HEK293T (cell line): ENCODE data around the gene ZBTB26.
"Not testable (repeated sequence)": the region's sequence is repeated elsewhere in the genome, so short reads cannot be mapped to it uniquely, and the experiment has no call there.

Source experiments
- CTCF ChIA-PET: fragments of 350-600 bp; formaldehyde crosslinking; extraction: SDS; loops from one replicate; lab custom pipeline; 2021; ENCODE audit warnings: antibody characterized with exemption, inconsistent platforms; lab: Yijun Ruan, JAX
- POLR2A ChIA-PET: fragments of 350-600 bp; formaldehyde crosslinking; extraction: SDS; loops from one replicate; lab custom pipeline; 2020; ENCODE audit warnings: antibody characterized with exemption, inconsistent platforms; lab: Yijun Ruan, JAX
- DNase-seq: peaks from one replicate; pipeline ENCODE4 v3.0.0; 2012; ENCODE audit warnings: mixed read lengths; ENCODE audit errors: extremely low spot score
- ARNT ChIP-seq: fragments of 450-650 bp; IDR thresholded peaks from 2 replicates; pipeline ENCODE4 v1.6.1; 2017; ENCODE audit warnings: mild to moderate bottlenecking
- BHLHE40 ChIP-seq: fragments of 450-650 bp; IDR thresholded peaks from 2 replicates; pipeline ENCODE4 v1.6.1; 2016; ENCODE audit warnings: mild to moderate bottlenecking, moderate library complexity, borderline replicate concordance
- CTBP1 ChIP-seq: fragments of 450-650 bp; IDR thresholded peaks from 2 replicates; pipeline ENCODE4 v1.6.1; 2016; ENCODE audit warnings: borderline replicate concordance
- ELF4 ChIP-seq: fragments of 450-650 bp; IDR thresholded peaks from 2 replicates; pipeline ENCODE4 v1.6.1; 2017; ENCODE audit warnings: antibody characterized with exemption
- FOXA1 ChIP-seq: fragments of 450-650 bp; IDR thresholded peaks from 2 replicates; pipeline ENCODE4 v1.6.1; 2016; ENCODE audit warnings: mild to moderate bottlenecking
- FOXK2 ChIP-seq: fragments of 450-650 bp; IDR thresholded peaks from 2 replicates; pipeline ENCODE4 v1.6.1; 2016; ENCODE audit warnings: mild to moderate bottlenecking
- FOXM1 ChIP-seq: fragments of 450-650 bp; IDR thresholded peaks from 2 replicates; pipeline ENCODE4 v1.6.1; 2017; ENCODE audit warnings: mild to moderate bottlenecking, borderline replicate concordance
- HDGF ChIP-seq: fragments of 450-650 bp; IDR thresholded peaks from 2 replicates; pipeline ENCODE4 v1.6.1; 2017; ENCODE audit warnings: antibody characterized with exemption, borderline replicate concordance
- L3MBTL2 ChIP-seq: fragments of 450-650 bp; conservative IDR thresholded peaks from 2 replicates; pipeline ENCODE4 v1.6.1; 2016; ENCODE audit warnings: mild to moderate bottlenecking
- LEF1 ChIP-seq: fragments of 450-650 bp; IDR thresholded peaks from 2 replicates; pipeline ENCODE4 v1.6.1; 2017; ENCODE audit warnings: mild to moderate bottlenecking, borderline replicate concordance
- NFRKB ChIP-seq: fragments of 450-650 bp; IDR thresholded peaks from 2 replicates; pipeline ENCODE4 v1.6.1; 2016; ENCODE audit warnings: mild to moderate bottlenecking, moderate library complexity
- PKNOX1 ChIP-seq: fragments of 450-650 bp; IDR thresholded peaks from 2 replicates; pipeline ENCODE4 v1.6.1; 2016
- SP1 ChIP-seq: fragments of 450-650 bp; IDR thresholded peaks from 2 replicates; pipeline ENCODE4 v1.6.1; 2017
- SUZ12 ChIP-seq: fragments of 450-650 bp; IDR thresholded peaks from 2 replicates; pipeline ENCODE4 v1.6.1; 2016; ENCODE audit warnings: mild to moderate bottlenecking
- TARDBP ChIP-seq: fragments of 450-650 bp; IDR thresholded peaks from 2 replicates; pipeline ENCODE4 v1.6.1; 2016
- ZNF384 ChIP-seq: fragments of 450-650 bp; IDR thresholded peaks from 2 replicates; pipeline ENCODE4 v1.6.1; 2016

The ZBTB26 gene

GRCh38 chr9:122900791-122901190, 30.5 kb downstream of the ZBTB26 start:
- CTCF ChIA-PET, result no interaction called here
- POLR2A ChIA-PET, result interaction anchor here (2.0 kb wide), 1 partner anchor 12 kb away, joined by 5 read pairs; the partner anchor contains the start of gene ZBTB6

GRCh38 chr9:122897969-122898368, 33.3 kb downstream of the ZBTB26 start:
- ChIA-PET CTCF (no interaction called here), POLR2A (interaction anchor here (1.3 kb wide), 1 partner anchor 42 kb away, joined by 6 read pairs; the partner anchor contains the start of gene RABGAP1)
- TF ChIP-seq PKNOX1 (no peak), CTBP1 (no peak), FOXA1 (no peak), ARNT (no peak), SP1 (no peak), TARDBP (no peak), SUZ12 (no peak), ZNF384 (no peak), HDGF (no peak)
- DNase-seq, result no peak

More at GRCh38 chr9:122900791-122901190, 30.5 kb downstream of the ZBTB26 start:
- DNase-seq, result no peak
- TF ChIP-seq FOXM1, result no peak
- TF ChIP-seq SP1, result no peak

- CTCF ChIA-PET, result no interaction called here
- POLR2A ChIA-PET, result no interaction called here
- DNase-seq, result no peak
- TF ChIP-seq L3MBTL2 (no peak), ZNF384 (no peak), PKNOX1 (no peak), FOXK2 (no peak), CTBP1 (no peak), NFRKB (no peak)
Observed at GRCh38 chr9:122888480-122888879, 42.8 kb downstream of the ZBTB26 start.

GRCh38 chr9:122883125-122883524, 48.2 kb downstream of the ZBTB26 start:
- ChIA-PET POLR2A (no interaction called here), CTCF (no interaction called here)
- no peak for DNase-seq
- no peak for TF ChIP-seq ARNT
- TF ChIP-seq TARDBP, result no peak

DNA sequence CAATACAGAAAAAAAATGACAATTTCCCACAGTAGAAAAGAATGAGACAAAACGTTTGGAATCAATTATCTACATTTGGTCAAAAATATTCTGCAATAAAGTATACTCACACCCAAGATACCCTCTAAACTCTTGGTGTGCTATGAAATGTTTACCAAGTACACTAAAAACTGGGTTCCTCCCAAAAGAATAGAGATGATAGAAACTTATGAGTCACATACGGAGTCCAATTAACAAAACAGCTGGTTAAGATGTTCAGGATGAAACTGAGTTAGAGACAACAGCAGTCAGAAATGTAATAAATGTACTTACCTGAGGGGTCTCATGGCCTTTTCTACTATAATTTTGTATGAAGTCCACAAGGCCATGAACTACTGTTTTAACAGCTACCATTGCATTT, 51.9 kb downstream of the ZBTB26 start:
- DNase-seq, result no peak
- TF ChIP-seq SP1 (no peak), L3MBTL2 (no peak), HDGF (no peak), ZNF384 (no peak), ELF4 (no peak), FOXK2 (no peak)
- POLR2A ChIA-PET, result no interaction called here
- CTCF ChIA-PET, result no interaction called here

DNA sequence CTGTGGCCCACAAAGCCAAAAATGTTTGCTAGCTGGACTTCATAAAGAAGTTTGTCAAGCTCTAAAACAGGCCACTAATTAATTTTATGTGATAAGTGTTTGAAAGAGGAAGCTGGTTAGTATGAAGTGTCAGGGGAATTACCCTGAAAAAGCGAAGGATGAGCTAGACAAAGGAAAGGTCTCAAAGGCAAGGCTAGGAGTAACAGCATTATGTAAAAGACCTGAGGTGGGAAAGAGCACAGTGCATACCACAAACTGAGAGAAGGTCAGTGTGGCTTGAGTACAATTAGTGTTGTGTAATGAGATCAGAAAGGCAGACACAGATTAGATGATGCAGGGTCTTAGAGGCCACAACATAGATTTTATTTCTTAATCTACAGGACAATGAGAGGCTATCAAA, 55.8 kb downstream of the ZBTB26 start:
- ChIA-PET CTCF (no interaction called here), POLR2A (no interaction called here)
- no peak for DNase-seq
- TF ChIP-seq TARDBP (no peak), FOXA1 (no peak), HDGF (no peak), ELF4 (no peak), BHLHE40 (no peak), LEF1 (no peak), SUZ12 (no peak), ARNT (no peak), L3MBTL2 (no peak), SP1 (no peak), CTBP1 (no peak), FOXM1 (no peak), NFRKB (no peak), ZNF384 (no peak), PKNOX1 (no peak)

GRCh38 chr9:122867276-122867675, 64.0 kb downstream of the ZBTB26 start:
- POLR2A ChIA-PET, CTCF ChIA-PET, DNase-seq: not testable (repeated sequence)

GRCh38 chr9:122866079-122866478, 65.2 kb downstream of the ZBTB26 start:
- TF ChIP-seq ARNT (no peak), FOXM1 (no peak), SUZ12 (no peak), TARDBP (no peak), ZNF384 (no peak)
- DNase-seq, result no peak
- CTCF ChIA-PET, result no interaction called here
- POLR2A ChIA-PET, result no interaction called here
